Heart left ventricle (tissue), 13 donors: Measurements from ENCODE around the gene SDR39U1.

ENCODE experiments used
- POLR2A ChIP-seq, 2 donors: fragments of 450-650 bp; IDR thresholded peaks; one replicate each; pipeline ENCODE4 v1.6.1; 2017; ENCODE audit warnings: antibody characterized with exemption in 2 of 2, mild to moderate bottlenecking in 2 of 2, moderate library complexity in 2 of 2
- TF ChIP-seq, protein P1 (sequence below), 12 donors: fragments of 200-600 bp; sonication (generic) in 4 of 12; IDR thresholded peaks; one replicate each; pipeline versions ENCODE4 v1.5.0 to v1.8.0; 2018 to 2022; ENCODE audit warnings: antibody characterized with exemption in 12 of 12, mild to moderate bottlenecking in 5 of 12
- donor health status: ischemic (EF 13 %, LVEDD 7.1; RV severe dilation, severe dysfunction).
- donor health status: DM: no; HTN: yes; CAD: no.
- donor health status: DM: no; HTN: no; CAD: no.
- donor health status: ischemic (EF 25% LVEDD 6.9; RV normal size, moderate dysfunction).
- donor health status: ischemic (EF 25% LVEDD 5.7; RV mildly dilated, moderate dysfunction).
- donor health status: ischemic (EF 35%, LVEDD 5.7; RV mildly dilated, moderate dysfunction).
- donor health status: nonischemic (EF 11% LVEDD 7.7; RV severe dilation, severe dysfunction).
- donor health status: DM: yes; HTN: yes; CAD: no.
- donor health status: PGD.
- donor health status: ischemic (EF 29% LVEDD 5.4; RV normal size, mild dysfunction).
- donor health status: nonischemic (EF 23%, LVEDD 6.1; RV moderate dilation, normal function).

DNA sequence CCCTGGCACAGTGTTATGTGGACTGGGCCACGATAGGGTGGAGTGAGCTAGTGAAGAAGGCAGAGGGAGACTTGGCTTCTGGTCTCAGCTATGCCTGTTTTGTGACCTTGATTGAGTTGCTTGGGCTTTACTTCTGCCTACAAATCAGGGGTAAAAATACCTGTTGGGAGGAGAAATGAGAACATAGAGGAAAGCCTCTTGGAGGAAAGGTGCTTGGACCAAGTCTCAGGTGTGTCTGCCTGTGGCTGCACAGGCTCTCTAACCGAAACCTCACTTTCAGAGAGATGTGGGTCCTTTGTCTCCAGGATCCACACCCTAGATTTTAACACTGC lies 4.9 kb downstream of the SDR39U1 start:
- TF ChIP-seq, protein P1, sequence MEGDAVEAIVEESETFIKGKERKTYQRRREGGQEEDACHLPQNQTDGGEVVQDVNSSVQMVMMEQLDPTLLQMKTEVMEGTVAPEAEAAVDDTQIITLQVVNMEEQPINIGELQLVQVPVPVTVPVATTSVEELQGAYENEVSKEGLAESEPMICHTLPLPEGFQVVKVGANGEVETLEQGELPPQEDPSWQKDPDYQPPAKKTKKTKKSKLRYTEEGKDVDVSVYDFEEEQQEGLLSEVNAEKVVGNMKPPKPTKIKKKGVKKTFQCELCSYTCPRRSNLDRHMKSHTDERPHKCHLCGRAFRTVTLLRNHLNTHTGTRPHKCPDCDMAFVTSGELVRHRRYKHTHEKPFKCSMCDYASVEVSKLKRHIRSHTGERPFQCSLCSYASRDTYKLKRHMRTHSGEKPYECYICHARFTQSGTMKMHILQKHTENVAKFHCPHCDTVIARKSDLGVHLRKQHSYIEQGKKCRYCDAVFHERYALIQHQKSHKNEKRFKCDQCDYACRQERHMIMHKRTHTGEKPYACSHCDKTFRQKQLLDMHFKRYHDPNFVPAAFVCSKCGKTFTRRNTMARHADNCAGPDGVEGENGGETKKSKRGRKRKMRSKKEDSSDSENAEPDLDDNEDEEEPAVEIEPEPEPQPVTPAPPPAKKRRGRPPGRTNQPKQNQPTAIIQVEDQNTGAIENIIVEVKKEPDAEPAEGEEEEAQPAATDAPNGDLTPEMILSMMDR (IDR thresholded peaks at IDR 0.05): no peak
- TF ChIP-seq POLR2A (IDR thresholded peaks at IDR 0.05): no peak
